Uterus (tissue), 2 donors: ENCODE results near the gene SERPINE1.

Source experiments
- POLR2A ChIP-seq, 2 donors: fragments of 450-650 bp; IDR thresholded peaks; one replicate each; pipeline ENCODE4 v1.6.1; 2016; ENCODE audit warnings: antibody characterized with exemption in 2 of 2, mild to moderate bottlenecking in 1 of 2, moderate library complexity in 1 of 2
- TF ChIP-seq, protein P1 (sequence below), 4 experiments: fragments of 200-600 bp in 2 of 4; fragments of 450-650 bp in 2 of 4; sonication (generic) in 2 of 4; IDR thresholded peaks; one replicate each; pipeline ENCODE4 v1.5.1; 2016 to 2019; ENCODE audit warnings: antibody characterized with exemption in 4 of 4, mild to moderate bottlenecking in 2 of 4, moderate library complexity in 1 of 4

DNA sequence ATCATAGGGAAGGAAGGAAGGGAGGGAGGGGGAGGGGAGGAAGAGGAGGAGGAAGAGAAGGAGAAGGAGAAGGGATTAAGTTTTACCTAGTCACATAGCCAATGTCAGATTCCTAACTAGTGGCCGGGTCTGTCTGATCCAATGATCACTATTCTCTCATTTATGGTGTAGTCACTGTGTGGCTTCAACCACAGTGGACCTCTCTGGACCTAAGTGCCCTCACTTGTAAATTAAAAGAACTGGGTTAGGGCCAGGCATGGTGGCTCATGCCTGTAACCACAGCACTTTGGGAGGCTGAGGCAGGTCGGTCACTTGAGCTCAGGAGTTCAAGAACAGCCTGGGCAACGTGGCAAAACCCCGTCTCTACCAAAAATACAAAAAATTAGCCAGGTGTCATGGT lies 6.6 kb upstream of the SERPINE1 start:
- TF ChIP-seq, protein P1, sequence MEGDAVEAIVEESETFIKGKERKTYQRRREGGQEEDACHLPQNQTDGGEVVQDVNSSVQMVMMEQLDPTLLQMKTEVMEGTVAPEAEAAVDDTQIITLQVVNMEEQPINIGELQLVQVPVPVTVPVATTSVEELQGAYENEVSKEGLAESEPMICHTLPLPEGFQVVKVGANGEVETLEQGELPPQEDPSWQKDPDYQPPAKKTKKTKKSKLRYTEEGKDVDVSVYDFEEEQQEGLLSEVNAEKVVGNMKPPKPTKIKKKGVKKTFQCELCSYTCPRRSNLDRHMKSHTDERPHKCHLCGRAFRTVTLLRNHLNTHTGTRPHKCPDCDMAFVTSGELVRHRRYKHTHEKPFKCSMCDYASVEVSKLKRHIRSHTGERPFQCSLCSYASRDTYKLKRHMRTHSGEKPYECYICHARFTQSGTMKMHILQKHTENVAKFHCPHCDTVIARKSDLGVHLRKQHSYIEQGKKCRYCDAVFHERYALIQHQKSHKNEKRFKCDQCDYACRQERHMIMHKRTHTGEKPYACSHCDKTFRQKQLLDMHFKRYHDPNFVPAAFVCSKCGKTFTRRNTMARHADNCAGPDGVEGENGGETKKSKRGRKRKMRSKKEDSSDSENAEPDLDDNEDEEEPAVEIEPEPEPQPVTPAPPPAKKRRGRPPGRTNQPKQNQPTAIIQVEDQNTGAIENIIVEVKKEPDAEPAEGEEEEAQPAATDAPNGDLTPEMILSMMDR (IDR thresholded peaks at IDR 0.05) = no peak
- TF ChIP-seq POLR2A (IDR thresholded peaks at IDR 0.05) = no peak
